B cell (primary cell): ENCODE data around the gene BTBD10.

Source experiments
- EZH2 ChIP-seq: IDR thresholded peaks from 2 replicates; pipeline ENCODE4 v1.6.1; 2012; ENCODE audit warnings: borderline replicate concordance, low read depth, mild to moderate bottlenecking, moderate library complexity, low read length; ENCODE audit not compliant: insufficient read depth, poor library complexity, severe bottlenecking
- TF ChIP-seq, protein P1 (sequence below): fragments of 200-600 bp; IDR thresholded peaks from one replicate; pipeline ENCODE4 v1.8.0; 2022; ENCODE audit warnings: antibody characterized with exemption, mild to moderate bottlenecking

DNA sequence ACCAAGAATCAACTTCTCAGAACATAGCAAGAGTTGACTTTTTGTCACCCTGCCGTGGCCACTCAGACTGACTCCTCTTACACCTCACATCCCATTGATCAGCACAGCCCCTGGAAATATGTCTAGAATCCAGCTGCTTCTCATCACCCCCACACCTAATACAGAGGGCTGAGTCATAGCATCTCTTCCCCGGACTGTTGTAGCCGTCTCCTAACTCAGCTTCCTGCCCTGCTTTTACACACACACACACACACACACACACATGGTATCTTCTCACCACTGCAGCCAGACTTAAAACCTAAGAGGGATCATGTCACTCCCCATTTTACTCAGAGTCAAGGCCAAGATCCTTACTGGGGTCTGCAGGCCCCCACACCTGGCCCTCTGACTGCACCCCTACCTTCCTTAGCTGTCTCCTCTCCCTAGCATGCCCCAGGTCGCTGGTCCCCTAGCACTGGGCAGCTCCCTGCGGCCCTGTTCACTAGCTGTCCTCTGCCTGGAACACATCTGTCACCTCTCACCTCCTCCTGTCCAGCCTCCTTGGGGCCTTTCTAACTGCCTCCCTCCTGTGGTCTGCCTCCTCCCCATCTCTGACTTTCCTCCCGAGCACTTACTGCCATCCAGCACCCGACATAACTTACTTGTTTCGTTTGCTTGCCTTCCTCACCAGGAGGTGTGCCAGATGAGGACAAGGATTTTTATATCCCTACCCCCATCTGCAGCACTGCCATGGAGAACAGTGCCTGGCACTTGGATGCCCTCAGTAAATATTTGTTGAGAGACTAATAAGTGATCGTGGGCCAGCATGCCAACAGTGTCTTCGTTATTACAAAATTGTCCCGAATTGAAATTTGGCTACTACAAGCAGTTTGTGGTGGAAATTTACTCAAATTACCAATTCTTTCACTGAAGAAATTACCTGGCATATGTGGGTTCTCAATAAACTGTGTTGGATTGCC is 123.5 kb downstream of the BTBD10 start:
- TF ChIP-seq, protein P1, sequence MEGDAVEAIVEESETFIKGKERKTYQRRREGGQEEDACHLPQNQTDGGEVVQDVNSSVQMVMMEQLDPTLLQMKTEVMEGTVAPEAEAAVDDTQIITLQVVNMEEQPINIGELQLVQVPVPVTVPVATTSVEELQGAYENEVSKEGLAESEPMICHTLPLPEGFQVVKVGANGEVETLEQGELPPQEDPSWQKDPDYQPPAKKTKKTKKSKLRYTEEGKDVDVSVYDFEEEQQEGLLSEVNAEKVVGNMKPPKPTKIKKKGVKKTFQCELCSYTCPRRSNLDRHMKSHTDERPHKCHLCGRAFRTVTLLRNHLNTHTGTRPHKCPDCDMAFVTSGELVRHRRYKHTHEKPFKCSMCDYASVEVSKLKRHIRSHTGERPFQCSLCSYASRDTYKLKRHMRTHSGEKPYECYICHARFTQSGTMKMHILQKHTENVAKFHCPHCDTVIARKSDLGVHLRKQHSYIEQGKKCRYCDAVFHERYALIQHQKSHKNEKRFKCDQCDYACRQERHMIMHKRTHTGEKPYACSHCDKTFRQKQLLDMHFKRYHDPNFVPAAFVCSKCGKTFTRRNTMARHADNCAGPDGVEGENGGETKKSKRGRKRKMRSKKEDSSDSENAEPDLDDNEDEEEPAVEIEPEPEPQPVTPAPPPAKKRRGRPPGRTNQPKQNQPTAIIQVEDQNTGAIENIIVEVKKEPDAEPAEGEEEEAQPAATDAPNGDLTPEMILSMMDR, result no peak
- no peak for TF ChIP-seq EZH2
